ENCODE data around the gene CEP162.

CEP162 gene

DNA sequence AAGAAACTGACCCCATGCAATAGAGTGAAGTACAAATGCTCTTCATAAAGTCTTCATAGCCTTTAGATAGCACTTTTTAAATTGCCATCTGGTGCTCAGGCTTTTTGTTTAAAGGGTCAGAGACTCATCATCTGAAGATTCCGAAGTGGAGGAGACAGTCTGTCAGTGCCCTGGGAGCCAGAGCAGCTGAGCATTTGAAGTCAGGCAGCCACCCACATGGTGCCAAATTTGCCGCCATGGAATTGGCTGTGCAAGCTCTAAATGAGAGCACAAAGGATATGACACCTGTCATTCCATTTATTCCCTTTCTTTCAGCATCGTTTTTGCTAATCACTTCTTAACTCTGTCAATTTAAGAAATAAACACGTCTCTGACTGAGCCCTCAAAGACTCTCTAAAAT, 32.8 kb upstream of the CEP162 start:
- TF ChIP-seq EZH2phosphoT487 (IDR thresholded peaks at IDR 0.05; ENCODE audit: borderline replicate concordance) (no peak), CTCF (conservative IDR thresholded peaks at IDR 0.05; ENCODE audit: low read length) (no peak)
- no peaks in the 10 kb centered on the region for H3K79me2 ChIP-seq (ENCODE audit: insufficient read depth, low read length)
- H3K27me3 ChIP-seq (ENCODE audit: insufficient read depth, low read length, poor library complexity, severe bottlenecking) = no peaks in the 10 kb centered on the region
- H3K4me1 ChIP-seq (ENCODE audit: insufficient read depth, low read length, poor library complexity, severe bottlenecking) = no peaks in the 10 kb centered on the region
- H2AFZ ChIP-seq (ENCODE audit: low read length) = no peak overlapping the region
- no peak overlapping the region for H3K4me2 ChIP-seq (ENCODE audit: low read depth, low read length, poor library complexity, severe bottlenecking)
- H3K9ac ChIP-seq (ENCODE audit: low read depth, low read length, poor library complexity, severe bottlenecking) = no peak overlapping the region
- H3K9me2 ChIP-seq (replicated peaks; ENCODE audit: low read depth, low read length) = no peaks in the 10 kb centered on the region
- H3K36me3 ChIP-seq (ENCODE audit: insufficient read depth, low read length) = no peaks in the 10 kb centered on the region
- no peaks in the 10 kb centered on the region for H4K20me1 ChIP-seq (ENCODE audit: insufficient read depth, low read length, poor library complexity, severe bottlenecking)
- H3K4me3 ChIP-seq (ENCODE audit: low read length, poor library complexity, severe bottlenecking) = no peak overlapping the region
- H3F3A ChIP-seq (ENCODE audit: low read depth) = no peaks in the 10 kb centered on the region
- H3K9me3 ChIP-seq (ENCODE audit: insufficient read depth, low read depth, low read length) = no peaks in the 10 kb centered on the region

GRCh38 chr6:84258866-84259265, 31.4 kb upstream of the CEP162 start:
- H3K79me2 ChIP-seq (ENCODE audit: insufficient read depth, low read length) = no peaks in the 10 kb centered on the region
- no peaks in the 10 kb centered on the region for H3K36me3 ChIP-seq (ENCODE audit: insufficient read depth, low read length)
- no peak overlapping the region for H3K9ac ChIP-seq (ENCODE audit: low read depth, low read length, poor library complexity, severe bottlenecking)
- no peak overlapping the region for H3K4me3 ChIP-seq (ENCODE audit: low read length, poor library complexity, severe bottlenecking)
- H3K27me3 ChIP-seq (ENCODE audit: insufficient read depth, low read length, poor library complexity, severe bottlenecking) = no peaks in the 10 kb centered on the region
- H3F3A ChIP-seq (ENCODE audit: low read depth) = no peaks in the 10 kb centered on the region
- no peak for TF ChIP-seq EZH2phosphoT487 (IDR thresholded peaks at IDR 0.05; ENCODE audit: borderline replicate concordance)
- TF ChIP-seq CTCF (conservative IDR thresholded peaks at IDR 0.05; ENCODE audit: low read length) = no peak
- peak overlapping the region; percentile 51; the same call in 1 of the 2 replicates for H2AFZ ChIP-seq (ENCODE audit: low read length)
- no peaks in the 10 kb centered on the region for H3K9me3 ChIP-seq (ENCODE audit: insufficient read depth, low read depth, low read length)
- no peaks in the 10 kb centered on the region for H3K4me1 ChIP-seq (ENCODE audit: insufficient read depth, low read length, poor library complexity, severe bottlenecking)
- H3K9me2 ChIP-seq (replicated peaks; ENCODE audit: low read depth, low read length) = no peaks in the 10 kb centered on the region
- no peak overlapping the region for H3K4me2 ChIP-seq (ENCODE audit: low read depth, low read length, poor library complexity, severe bottlenecking)
- H4K20me1 ChIP-seq (ENCODE audit: insufficient read depth, low read length, poor library complexity, severe bottlenecking) = no peaks in the 10 kb centered on the region

DNA sequence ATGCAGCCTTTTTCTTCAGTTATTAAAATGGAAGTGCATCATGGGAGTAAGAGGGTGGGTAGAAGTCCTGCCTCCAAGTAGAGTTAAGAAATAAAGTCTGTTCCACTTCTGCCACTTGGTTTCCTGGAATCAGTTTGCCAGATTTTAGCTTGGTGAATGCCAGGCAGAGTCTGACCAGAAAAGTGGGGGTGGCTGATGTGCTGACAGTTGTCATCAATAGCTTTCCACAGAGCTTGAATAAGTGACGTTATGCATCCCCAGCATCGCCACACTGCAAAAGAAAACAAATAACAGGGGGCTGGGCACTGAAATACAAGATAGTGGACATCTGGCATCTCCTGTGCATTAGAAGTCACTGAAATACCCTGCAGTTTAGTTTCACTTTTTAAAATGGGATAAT, 30.8 kb upstream of the CEP162 start:
- H4K20me1 ChIP-seq (ENCODE audit: insufficient read depth, low read length, poor library complexity, severe bottlenecking) = no peaks in the 10 kb centered on the region
- H2AFZ ChIP-seq (ENCODE audit: low read length) = peak overlapping the region; percentile 51
- no peak overlapping the region for H3K9ac ChIP-seq (ENCODE audit: low read depth, low read length, poor library complexity, severe bottlenecking)
- no peaks in the 10 kb centered on the region for H3K79me2 ChIP-seq (ENCODE audit: insufficient read depth, low read length)
- H3K9me3 ChIP-seq (ENCODE audit: insufficient read depth, low read depth, low read length) = no peaks in the 10 kb centered on the region
- H3K4me3 ChIP-seq (ENCODE audit: low read length, poor library complexity, severe bottlenecking) = no peak overlapping the region
- H3K27me3 ChIP-seq (ENCODE audit: insufficient read depth, low read length, poor library complexity, severe bottlenecking) = no peaks in the 10 kb centered on the region
- no peaks in the 10 kb centered on the region for H3K36me3 ChIP-seq (ENCODE audit: insufficient read depth, low read length)
- no peak overlapping the region for H3K4me2 ChIP-seq (ENCODE audit: low read depth, low read length, poor library complexity, severe bottlenecking)
- H3K9me2 ChIP-seq (replicated peaks; ENCODE audit: low read depth, low read length) = no peaks in the 10 kb centered on the region
- no peaks in the 10 kb centered on the region for H3K4me1 ChIP-seq (ENCODE audit: insufficient read depth, low read length, poor library complexity, severe bottlenecking)
- TF ChIP-seq EZH2phosphoT487 (IDR thresholded peaks at IDR 0.05; ENCODE audit: borderline replicate concordance) = no peak
- no peak for TF ChIP-seq CTCF (conservative IDR thresholded peaks at IDR 0.05; ENCODE audit: low read length)
- H3F3A ChIP-seq (ENCODE audit: low read depth) = no peaks in the 10 kb centered on the region
